IPS-NIHi11 (cell line): ENCODE measurements around the gene C3orf20.

Source experiments
- DNase-seq: peaks from one replicate; pipeline ENCODE4 v3.0.0; 2012; ENCODE audit warnings: mixed read lengths, low spot score

C3orf20 gene

GRCh38 chr3:14758959-14759358, 84.0 kb downstream of the C3orf20 start:
- DNase-seq = no peak

DNA sequence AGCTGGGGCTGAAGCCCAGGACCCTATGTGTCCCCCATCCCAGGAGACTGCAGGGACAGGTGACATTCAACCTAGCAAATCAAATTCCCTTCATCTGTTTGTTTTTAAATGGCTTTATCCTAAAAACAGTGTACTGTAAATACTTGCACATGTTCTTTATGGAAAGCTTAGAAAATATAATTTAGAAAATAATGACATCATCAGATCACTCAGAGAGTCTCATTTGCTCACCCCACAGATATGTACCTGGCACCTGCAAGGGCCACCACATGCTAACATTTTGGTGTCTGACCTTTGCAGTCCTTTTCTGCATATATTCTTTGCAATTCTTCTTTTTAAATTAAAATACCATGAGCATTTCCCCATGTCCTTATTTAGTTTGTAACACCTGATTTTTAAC, 85.2 kb downstream of the C3orf20 start:
- no peak for DNase-seq

GRCh38 chr3:14761121-14761672, 86.3 kb downstream of the C3orf20 start:
- DNase-seq = peak; percentile 56

DNA sequence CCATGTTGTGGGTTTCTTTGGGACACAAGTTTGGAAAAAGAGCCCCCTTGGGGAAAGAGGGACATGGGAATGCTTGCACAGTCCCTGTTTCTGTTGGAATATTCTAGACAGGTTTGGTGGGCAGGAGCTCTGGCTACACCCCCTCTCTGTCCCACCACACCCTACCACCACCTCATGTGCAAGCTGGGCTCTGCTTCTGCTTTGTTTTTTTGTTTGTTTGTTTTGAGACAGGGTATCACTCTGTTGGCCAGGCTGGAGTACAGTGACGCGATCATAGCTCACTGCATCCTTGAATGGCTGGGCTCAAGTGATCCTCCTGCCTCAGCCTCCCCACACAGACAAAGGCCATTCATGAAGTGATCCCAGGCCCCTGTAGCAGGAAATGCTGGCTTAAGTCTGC, 86.9 kb downstream of the C3orf20 start:
- no peak for DNase-seq

GRCh38 chr3:14762701-14763100, 87.8 kb downstream of the C3orf20 start:
- DNase-seq = no peak

DNA sequence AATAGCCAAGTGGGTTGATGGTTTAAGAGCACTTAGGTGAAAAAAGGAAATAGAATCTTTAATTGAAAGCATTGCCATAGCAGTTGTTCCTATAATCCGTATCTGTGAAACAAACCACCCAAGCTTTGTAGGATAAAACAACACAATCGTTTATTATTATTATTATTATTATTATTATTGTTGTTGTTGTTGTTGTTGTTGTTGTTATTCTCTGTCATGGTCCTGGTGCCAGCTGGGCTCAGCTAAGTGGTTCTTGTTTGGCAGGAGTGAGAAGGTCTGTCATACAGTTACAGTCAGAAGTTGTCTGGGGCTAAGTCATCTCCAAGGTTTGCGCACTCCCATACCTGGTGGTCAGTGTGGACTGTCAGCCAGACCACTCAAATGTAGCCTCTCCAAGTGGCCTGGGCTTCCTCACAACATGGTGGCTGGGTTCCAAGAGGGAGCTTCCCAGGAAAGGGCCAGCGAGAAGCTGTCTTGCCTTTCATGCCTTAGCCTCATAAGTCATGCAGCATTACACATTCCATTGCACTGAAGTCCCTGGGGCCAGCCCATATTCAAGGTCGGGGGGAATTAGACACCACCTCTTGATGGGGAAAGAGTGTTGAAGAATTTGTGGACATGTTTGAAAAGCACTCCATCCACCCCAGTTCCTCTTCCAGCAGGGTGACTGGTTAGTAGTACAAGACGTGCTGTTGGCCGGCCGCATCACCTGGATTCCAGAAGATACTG, 89.6 kb downstream of the C3orf20 start:
- DNase-seq = no peak

DNA sequence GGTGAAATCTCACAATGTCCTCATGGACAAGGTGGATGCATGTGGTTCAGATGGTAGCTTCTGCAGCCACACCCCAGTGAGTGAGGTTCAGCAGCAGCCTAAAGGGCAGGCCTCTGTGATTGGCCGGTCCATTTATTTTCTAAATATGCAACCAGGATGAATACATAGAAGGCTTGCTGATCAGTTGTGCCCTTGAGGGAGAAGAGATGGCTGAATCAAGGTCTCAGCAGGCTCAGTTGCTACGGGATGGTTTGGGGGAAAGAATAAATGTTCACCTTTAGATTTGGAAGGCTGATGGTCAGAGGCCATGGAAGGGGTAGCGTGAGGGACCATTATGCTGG, 90.1 kb downstream of the C3orf20 start:
- no peak for DNase-seq

GRCh38 chr3:14765576-14766427, 90.9 kb downstream of the C3orf20 start:
- DNase-seq = no peak

DNA sequence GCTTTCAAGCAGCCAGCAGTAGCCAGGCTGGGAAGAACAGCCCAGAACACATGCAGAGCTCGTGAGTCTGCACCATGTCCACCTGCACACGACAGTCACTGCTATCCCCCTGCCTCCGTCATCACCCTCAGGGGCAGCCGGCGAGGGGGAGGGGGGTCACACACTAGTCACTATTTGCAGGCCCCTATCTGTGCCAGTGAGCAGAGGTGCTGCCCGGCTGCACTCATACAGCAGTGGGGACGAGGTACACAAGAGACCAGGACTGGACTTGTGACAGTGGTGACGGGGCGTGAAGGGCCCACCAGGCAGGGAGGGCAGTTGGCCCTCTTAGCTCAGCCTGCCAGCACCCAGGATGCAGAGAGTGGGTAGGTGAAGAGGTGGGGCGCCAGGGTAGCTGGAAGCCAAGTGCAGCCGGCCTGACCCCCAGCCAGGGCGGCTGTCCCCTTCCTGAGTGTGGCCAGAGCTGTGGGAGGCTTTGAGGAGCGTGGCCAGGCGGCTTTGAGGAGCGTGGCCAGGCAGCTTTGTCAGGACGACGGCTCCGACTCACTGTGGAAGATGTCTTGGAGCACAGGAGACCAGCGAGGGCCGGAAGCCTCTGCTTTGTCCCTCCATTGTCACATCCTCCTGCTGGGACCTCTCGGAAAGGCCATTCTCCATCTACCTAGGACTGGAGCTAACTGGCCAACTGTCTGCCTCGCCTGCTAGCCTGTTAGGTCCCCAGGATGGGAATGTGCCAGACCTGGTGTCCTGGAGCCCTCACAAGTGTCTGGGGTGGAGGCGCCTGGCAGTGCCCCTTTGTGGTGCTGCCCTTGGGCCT, 91.7 kb downstream of the C3orf20 start:
- no peak for DNase-seq

DNA sequence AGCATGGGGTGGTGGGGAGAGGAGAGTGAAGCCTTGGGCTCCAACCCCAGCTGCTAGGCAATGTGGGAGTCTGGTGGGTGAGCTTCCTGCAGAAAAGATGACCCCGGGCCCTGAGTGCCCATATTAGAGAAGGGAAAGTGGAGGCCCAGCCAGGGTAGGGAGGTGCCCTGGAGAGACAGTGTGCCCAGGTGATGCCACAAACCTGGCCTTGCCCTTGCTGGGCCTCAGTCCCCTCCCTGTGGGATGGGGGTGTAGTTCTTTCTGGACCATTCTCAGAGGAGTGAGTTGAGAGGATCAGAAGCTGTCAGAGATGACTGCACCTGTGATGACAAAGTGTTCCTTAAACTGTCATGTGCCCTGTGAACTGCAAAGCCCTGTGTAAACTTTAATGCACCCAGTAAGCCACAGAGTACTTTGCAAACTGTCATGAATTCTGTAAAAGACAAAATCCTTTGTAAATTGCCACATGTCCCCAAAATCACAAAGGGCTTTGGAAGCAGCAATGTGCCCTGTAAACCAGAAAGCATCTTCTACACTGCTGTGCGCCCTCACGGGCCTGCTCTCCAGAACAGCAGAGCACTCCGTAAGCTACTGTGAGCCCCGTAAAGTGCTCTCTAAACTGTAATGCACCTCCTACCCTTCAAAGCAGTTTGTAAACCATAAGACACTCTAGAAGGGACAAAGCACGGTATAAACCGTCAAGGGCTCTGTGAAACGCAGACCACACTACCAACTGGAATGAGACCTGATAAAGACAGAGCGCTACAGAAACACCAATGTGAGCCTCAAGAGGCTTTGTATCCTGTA, 92.5 kb downstream of the C3orf20 start:
- no peak for DNase-seq

DNA sequence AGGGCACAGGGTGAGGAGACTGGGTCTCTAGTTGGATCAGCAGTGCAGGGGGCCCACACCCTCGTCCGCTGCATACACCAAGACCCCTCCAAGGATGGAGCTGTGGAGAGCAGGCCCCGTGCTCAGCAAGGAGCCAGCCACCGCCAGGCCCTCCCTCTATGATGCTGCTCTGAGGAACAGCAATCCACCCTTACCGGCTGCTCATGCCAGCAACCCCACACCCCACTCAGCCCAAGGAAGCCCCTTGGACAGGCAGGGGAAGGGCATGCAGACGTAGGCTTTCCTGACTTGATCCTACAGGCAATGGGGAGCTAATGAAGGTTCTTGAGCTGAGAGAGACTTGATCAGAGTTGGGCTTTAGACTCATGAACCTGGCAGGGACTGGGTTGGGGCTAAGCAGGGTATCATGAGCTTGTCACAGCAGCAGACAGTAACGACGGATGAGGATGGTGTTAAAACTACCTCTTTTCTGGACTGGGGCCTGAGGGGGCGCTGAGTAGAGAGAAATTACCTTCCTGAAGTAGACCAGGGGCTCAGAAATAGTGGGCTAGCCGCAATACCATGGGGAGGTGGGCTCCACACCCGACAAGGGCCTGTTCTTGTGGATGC, 93.3 kb downstream of the C3orf20 start:
- no peak for DNase-seq

GRCh38 chr3:14768881-14769280, 93.9 kb downstream of the C3orf20 start:
- no peak for DNase-seq

DNA sequence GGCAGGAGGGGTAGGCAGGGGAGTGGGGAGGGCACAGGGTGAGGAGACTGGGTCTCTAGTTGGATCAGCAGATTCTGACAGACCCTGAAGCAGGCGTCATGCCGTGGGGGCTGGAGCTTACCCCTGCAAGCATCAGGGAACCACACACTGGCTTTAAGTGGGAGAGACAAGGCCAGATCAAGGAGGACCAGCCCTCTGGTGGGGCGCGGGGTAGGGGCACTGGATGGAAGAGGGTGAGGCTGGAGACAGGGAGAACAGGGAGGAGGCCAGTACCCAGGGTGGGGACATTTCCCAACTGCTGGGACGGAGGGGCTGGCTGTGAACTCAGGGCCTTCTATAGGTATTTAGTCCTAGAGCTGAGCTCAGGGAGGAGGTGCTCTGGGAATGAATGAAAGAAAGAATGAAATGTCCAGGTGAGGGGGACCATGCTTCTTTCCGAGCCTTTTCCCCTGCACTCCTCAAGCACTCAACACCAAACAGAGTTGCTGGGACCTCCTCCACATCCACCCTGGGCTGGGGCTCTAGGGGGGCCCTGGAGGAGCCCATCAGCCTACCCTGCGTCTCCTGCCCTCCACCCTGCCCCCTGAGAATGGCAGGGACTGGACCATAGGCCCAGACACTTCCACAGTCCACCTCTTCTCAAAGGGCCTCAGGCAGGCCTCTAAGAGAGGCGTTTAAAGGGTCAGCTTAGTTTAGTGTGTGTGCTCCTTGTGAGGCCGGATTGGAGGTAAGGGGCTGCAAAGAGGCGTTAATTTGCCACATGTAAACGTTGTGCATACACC, 94.8 kb downstream of the C3orf20 start:
- DNase-seq = no peak

DNA sequence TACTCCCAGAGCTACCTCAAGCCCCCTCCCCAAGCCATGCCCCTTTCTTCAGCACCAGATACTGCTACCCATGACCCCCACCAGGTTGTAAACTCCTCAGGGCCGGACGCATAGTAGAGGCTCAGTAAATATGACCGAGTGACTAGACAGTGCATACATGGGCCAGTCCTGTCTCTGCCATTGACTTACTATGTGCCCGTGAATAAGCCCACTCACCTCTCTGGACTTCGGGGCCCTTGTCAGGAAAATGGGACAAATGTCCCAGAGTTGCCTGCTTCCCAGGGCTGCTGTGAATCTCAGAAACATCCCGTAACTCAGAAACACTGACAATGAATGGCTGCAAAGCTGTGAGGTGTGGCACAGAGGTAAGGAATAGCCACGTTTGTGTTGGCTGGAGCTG, 95.7 kb downstream of the C3orf20 start:
- DNase-seq = no peak

DNA sequence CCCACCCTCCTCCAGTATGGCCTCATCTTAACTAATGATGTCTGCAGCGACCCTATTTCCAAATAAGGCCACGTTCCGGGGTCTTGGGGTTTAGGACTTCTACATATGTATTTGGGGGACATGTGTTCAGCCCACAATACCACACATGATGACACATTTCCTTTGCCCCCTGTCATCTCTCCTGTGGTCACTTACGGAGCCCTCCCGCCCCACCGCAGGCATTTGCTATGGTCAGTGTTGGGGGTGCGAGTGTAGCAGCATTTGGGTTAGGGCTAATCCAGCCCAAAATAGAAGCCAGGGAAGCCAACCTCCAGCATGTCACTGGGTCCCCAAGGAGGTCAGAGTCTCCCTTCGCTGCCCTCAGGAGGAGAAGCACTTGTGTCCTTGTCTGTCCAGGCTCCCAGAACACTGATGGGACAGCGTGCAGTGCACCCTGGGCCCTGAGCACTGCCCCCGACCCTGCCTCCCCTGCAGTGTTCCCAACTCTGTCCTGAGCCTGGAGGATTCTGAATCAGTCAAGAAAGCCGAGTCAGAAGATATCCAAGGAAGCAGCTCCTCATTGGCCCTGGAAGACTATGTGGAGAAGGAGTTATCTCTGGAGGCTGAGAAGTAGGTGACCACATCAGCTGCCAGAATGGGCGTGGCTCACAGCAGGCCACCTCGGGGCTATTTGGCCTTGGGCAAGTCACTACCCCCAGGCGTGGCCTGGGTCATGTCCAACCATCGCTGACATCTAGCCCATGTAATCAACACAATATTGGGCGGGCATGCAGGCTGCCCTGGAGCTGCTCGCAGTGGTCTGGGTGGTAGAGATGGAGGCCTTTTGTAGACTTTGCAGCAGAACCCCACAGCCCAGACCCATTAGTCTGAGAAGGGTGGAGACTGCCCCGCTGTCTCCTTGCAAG, 96.9 kb downstream of the C3orf20 start:
- no peak for DNase-seq

GRCh38 chr3:14772533-14773138, 97.7 kb downstream of the C3orf20 start:
- DNase-seq = no peak

- no peak for DNase-seq
Observed at GRCh38 chr3:14773281-14773680, 98.3 kb downstream of the C3orf20 start.

GRCh38 chr3:14773691-14774128, 98.8 kb downstream of the C3orf20 start:
- no peak for DNase-seq

DNA sequence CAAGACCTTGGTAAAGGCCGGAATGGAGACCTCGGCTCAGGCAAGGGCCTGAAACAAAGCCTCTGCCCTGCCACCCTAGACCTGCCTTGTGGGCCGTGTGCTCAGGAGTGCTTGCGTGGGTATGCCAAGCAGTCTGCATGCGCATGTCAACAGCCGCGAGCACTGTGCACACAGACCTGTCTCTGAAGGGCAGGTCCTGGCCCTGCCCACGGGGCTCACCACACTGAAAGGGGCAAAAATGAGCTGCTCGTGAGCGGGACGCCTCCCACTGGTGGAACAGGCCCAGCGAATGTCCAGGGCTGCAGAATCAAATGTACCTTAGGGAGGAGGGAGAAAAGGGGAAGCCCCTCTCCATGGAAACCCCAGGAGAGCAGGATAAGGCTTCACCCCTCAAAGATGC, 99.5 kb downstream of the C3orf20 start:
- no peak for DNase-seq
